Muscle of back (tissue), 11 donors: ENCODE measurements around the gene CXCL16. TPM values are rescaled to one million over a fixed set of nuclear protein-coding genes. Genes with fewer than 3 reads are reported as not detected.
"Not testable (repeated sequence)": the region's sequence is repeated elsewhere in the genome, so short reads cannot be mapped to it uniquely, and the experiment has no call there.

Experiments
- DNase-seq, 3 donors: peaks; one replicate each; pipeline versions ENCODE4 v3.0.0 to v3.0.0-alpha.2; 2013
- polyA plus RNA-seq, 10 donors: library from polyadenylated mRNA; unstranded; fragments of 120-200 nt; gene quantifications; one replicate each; pipeline ENCODE4 v1.2.1, GENCODE V29; 2013; ENCODE audit not compliant: insufficient read length in 10 of 10

CXCL16 gene
- polyA plus RNA-seq, 10 donors = 3.2 to 6.0 (median 5.2) TPM

GRCh38 chr17:4722678-4723240, 17.0 kb downstream of the CXCL16 start:
- DNase-seq = no peak

GRCh38 chr17:4721203-4722135, 18.3 kb downstream of the CXCL16 start:
- DNase-seq = no peak

GRCh38 chr17:4720787-4721186, 18.9 kb downstream of the CXCL16 start:
- no peak for DNase-seq

- DNase-seq = no peak
Observed at GRCh38 chr17:4719684-4720221, 20.0 kb downstream of the CXCL16 start.

- no peak for DNase-seq
Observed at GRCh38 chr17:4719146-4719545, 20.6 kb downstream of the CXCL16 start.

- no peak for DNase-seq
Observed at GRCh38 chr17:4718276-4718675, 21.5 kb downstream of the CXCL16 start.

- no peak for DNase-seq
Observed at GRCh38 chr17:4717791-4718190, 21.9 kb downstream of the CXCL16 start.

- no peak for DNase-seq
Observed at GRCh38 chr17:4716081-4716480, 23.6 kb downstream of the CXCL16 start.

- DNase-seq = no peak
Observed at GRCh38 chr17:4715063-4715744, 24.5 kb downstream of the CXCL16 start.

- DNase-seq = not testable (repeated sequence)
Observed at GRCh38 chr17:4714340-4715062, 25.2 kb downstream of the CXCL16 start.

GRCh38 chr17:4712526-4712925, 27.2 kb downstream of the CXCL16 start:
- no peak for DNase-seq

- DNase-seq = peak in 2 of 3 donors; percentile 34 to 51
Observed at GRCh38 chr17:4711661-4712181, 28.0 kb downstream of the CXCL16 start.

GRCh38 chr17:4710693-4711634, 28.8 kb downstream of the CXCL16 start:
- peak in 1 of 3 donors; percentile 13 for DNase-seq

- DNase-seq = peak; percentile 98 to 100 (median 100)
Observed at GRCh38 chr17:4709794-4710692, 29.7 kb downstream of the CXCL16 start, which contains the start of gene ARRB2. Gene ARRB2, plus strand, starts transcription at chr17:4710632. Its CDS starts 90 bp downstream, at chr17:4710722.

- no peak for DNase-seq
Observed at GRCh38 chr17:4708436-4708835, 31.3 kb downstream of the CXCL16 start.

GRCh38 chr17:4706121-4706520, 33.6 kb downstream of the CXCL16 start:
- DNase-seq = no peak

- DNase-seq = no peak
Observed at GRCh38 chr17:4704991-4705390, 34.7 kb downstream of the CXCL16 start.

- not testable (repeated sequence) for DNase-seq
Observed at GRCh38 chr17:4704574-4704907, 35.2 kb downstream of the CXCL16 start.

- no peak for DNase-seq
Observed at GRCh38 chr17:4703330-4703691, 36.4 kb downstream of the CXCL16 start.
